HuH-7.5 (cell line): ENCODE results near the gene PCED1B.
A peak's percentile ranks its signal among the peaks of the same experiment; 100 is the strongest.

ENCODE experiments used
- DNase-seq: peaks from one replicate; pipeline ENCODE4 v3.0.0; 2011; ENCODE audit warnings: low spot score

PCED1B gene

DNA sequence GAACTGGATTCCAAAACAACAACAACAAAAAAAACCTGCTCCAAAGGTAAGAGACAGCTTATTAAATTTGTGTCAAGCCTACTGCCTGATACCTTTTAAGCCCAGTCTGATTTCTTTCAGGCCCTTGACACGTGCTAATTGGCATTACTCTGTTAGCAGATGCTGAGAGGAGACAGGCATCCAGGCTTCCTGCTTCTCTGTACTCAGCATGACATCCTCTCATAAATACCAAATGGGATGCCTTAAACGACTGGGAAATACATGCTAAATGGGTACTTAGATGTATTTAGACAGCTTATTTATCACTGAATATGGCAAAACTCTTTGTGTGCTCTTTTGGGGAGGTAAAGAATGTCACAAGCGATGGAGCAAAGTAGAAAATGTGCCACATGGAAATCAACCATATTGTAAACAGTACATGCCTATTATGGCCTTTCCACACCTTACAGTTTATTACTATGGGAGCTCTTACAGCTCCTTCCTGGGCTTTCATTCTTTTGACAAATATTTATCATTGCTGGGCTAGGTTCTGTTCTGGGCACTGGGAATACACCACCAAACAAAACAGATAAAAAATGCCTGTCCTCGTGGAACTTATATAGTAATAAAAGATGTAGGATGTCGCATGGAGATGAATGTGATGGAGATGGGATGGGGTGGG lies 11.5 kb upstream of the PCED1B start:
- DNase-seq = no peak

DNA sequence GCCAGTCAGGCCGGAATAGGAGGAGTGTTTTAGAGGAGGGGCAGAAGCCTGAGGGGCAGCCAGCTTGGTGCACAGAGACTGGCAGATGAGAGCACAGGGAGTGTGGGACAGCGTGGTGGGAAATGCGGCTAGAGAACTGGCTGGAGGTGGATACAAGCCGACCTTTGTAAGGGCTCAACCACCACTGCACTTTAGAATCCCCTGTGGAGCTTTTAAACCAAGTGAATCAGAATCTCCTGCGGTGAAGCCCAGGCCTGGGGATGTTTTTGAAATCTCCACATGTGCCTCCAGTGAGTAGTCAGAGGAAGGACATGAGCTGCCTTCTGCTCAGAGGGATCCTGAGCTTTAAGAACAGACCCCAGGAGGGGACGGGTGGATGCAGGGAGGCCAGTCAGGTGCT lies 10.9 kb upstream of the PCED1B start:
- DNase-seq = no peak

DNA sequence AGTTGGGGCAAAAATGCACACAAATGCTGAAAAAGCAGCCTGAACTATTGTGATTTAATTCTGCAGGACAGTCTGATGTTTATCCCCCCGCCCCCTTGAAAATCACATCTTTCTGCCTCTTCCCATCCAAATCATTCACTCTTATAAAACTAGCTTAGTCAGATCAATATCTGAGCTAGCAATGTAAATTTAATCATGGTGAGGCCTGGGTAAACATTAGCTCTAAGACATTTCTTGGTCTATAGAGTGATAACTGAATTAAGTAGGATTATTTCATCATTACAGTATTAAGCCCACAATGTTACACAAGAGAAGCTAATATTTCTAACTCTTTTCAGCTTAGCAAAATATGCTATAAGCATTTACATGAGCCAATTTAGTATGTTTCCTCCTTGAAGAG lies 9.1 kb upstream of the PCED1B start:
- DNase-seq = no peak

DNA sequence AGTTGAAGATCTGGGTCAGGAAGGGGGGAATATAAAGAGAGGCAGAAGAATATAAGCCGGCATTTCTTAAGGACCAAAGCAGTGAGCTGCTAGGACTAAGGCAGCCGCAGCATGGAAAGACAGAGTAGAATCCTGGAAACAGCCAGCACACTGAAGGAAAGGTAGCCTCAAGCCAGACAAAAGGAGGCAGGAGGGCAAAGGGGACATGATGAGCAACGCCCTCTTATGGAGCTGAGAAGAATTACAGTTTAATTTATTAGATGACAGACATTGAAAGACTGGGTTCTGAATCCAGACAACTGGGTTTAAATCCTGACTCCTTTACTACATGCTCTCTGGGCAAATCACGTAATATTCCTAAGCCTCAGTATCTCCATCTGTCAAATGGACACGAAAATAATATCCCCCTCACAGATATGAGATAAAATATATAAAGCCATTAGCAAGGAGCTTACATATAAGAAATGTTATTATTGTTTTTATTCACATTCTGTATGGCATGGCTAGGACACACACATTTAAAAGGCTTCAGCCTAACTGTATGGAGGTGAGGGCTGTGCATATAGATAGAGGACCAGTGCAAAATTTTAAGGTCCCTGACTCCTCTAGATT lies 8.1 kb upstream of the PCED1B start:
- DNase-seq = no peak

DNA sequence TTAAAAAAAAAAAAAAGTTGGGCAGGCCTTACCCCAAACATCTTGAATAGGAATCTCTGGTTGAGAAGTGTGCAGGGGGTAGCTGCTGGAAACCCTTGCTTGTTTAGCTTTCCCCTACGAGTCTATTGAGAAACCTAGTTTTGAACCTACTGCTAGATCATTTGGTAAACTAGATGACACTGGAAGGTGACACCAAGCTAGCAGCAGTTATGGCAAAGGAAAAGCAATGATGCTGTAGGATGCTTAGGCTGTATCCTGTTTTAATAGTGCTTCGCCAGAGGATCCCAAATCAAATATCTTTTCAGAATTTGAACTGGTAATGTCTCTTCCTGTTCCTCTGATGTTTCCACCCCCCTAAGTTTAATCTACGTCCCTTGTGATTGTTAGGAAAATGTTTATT lies 5.5 kb upstream of the PCED1B start:
- no peak for DNase-seq

DNA sequence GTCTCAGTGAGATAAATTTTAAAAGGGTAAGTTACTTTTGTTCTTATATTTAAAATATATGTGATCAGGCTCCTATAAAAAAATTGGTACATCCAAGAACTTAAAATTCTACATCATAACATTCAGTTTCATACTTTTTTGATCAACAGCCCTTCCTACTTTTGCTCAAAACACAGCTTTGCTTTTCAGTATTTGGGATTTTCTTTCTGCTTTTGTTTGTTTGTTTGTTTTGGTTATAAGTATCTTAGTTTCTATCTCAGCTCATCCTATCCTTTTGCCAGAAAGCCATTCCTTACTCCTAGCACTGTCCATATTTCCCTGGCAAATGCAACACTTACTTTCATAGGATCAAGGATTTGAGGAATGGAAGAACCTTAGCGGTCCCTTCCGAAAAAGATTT lies 4.7 kb upstream of the PCED1B start:
- DNase-seq = no peak

DNA sequence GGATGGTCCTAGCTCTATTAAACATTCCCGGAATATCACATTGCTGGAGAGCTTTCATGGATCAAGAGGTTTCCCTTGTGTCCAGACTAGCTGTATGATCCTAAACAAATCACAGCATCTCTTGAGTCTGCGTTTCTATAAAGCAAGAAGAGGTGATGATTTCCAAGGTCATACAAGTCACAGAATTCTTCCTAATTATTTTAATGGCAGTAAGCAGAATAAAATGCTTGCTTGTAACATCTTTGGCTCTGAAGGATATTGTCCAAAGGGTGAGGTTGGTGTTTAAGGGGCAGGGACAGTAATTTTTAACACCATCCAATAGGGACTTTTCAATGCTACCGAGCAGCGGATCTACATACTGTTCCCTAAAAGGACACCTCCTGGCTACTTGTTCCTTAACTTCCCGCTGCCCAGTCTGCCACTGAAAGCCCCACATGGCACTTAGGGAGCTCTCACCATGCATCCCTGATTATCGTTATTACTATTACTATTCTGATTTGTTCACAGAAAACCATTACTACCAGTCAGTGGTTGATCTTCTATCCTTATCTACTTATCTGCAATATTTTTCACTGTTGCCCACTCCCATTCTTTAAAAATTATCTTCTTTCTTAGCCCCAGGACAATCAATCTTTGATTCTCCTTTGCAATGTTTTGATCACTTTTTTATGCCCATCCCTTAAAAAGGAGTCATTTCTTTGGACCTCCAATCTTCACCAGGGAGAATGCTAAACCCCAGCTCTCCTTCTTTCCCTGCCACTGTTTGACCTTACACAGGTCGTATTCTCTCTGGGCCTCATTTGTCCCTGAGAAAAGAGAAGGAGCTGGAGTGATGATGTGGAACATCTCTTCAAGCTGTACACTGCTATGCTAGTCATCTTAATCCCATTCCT lies 4.0 kb upstream of the PCED1B start:
- no peak for DNase-seq

DNA sequence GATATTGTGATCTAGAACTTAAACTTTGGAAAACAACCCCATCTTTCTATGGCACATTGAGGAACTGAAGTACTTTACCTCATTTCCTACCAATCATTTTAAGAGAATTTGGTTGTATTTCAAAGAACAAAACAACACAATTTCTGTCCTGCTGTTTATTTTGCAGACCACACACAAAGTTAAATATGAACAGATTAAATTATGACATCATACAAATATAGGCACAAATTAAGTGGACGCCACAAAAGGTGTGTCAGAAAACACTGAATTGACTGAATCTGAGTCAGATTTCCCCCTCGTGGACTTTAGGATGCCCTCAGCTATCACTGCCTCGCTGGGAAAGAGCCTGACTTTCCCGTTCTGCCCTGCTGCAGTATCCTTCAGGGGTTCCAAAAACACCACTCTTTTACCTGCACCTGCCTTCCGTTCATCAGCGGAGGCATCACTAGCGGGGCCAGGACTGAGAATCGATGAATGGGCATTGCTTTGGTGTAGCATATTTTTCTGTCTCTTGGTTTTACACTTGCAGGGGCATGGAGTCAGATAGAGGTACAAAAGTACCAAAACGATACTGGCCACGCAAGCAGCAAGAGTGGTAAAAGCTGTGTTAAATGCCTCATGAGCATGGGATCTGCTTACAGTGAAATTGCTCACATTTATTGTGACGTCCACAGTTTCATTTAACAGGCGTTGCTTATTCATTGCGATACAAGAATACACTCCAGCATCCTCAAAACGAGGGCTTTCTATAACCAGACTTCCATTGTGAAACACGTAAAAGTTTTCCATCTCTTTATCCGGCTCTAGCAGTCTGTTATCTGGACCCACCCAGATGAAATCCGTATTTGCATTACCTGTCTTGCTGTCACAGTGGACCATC lies 2.0 kb upstream of the PCED1B start:
- DNase-seq = no peak

DNA sequence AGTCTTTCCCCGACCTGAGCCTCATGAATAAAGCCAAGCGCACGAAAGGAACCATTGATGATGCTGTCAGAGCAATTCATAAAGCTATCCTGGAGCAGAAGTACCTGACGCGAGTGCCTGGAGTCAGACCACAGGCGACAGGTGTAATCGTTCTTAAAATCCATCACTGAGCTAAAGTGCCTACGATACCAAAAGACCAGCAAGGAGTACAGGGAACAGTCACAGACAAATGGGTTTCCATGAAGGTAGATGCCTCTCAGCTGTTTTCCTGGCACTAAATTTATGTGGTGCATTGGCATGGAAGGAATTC lies 1.4 kb upstream of the PCED1B start:
- no peak for DNase-seq

DNA sequence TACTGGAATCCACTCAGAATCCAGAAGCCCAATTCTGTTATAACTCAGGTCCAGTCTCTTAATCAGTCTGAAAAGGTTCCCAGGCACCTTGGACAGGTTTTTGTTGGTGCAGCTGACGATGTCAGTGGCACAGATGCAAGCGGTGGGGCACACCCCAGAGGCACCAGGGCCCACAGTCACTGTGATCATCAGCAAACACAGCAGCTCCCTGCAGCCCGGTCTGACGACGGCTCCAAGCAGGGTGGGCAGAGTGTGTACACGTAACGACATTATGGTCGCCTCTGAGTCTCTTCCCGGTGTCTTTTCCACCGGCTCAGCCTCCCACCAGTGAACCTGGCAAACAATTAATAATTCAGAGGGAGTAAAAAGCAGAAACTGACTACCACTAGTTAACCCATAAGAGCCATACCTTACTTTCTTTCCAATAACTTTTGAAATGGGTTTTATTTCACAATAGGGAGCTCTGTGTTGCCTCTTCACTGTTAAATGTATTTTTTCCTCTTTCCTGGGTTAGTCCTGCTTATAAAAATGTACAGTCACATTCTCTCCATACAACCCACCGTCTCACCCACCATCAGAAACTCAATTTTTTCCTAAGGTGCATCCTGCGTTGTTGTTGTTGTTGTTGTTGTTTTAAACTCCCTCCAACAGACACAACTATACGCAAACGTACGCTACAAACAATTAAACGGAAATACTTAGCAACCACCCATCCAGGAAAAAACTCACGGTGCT lies 521 bp upstream of the PCED1B start:
- peak; percentile 77 for DNase-seq

DNA sequence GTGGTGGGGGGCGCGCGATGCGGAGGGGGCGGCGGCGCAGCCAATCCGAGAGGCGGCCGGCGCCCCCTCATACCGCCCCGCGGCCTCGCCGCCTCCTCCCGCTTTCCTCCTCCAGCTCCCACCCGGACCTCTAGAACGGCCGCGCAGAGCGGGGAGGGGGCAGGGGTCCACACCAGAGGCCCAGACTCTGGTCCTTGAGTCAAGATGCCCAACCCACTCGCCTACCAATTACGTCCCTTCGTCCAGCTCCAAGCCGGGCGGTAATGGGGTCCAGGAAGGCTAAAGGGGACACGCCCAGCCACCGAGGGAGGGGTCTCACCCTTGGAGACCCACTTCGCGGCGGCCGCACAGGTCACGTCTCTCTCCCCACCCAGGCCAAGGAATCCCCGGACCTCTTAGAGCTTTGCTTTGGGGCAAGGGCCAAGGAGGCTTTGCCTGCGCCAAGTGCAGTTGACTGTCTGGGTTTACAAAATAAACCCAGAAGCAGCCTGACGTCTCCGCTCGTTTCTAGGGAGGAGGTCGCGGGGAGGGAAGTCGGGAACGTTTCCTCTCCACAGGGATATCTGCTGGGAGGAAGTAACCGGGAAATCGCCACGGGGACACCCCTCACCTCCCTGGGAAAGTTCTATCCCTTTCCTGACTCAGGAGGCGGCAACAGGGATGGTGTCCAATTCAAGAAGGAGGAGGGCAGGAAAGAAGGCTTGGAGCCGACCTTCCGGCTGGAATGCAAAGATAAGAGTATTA lies 732 bp downstream of the PCED1B start:
- peak; percentile 66 for DNase-seq

DNA sequence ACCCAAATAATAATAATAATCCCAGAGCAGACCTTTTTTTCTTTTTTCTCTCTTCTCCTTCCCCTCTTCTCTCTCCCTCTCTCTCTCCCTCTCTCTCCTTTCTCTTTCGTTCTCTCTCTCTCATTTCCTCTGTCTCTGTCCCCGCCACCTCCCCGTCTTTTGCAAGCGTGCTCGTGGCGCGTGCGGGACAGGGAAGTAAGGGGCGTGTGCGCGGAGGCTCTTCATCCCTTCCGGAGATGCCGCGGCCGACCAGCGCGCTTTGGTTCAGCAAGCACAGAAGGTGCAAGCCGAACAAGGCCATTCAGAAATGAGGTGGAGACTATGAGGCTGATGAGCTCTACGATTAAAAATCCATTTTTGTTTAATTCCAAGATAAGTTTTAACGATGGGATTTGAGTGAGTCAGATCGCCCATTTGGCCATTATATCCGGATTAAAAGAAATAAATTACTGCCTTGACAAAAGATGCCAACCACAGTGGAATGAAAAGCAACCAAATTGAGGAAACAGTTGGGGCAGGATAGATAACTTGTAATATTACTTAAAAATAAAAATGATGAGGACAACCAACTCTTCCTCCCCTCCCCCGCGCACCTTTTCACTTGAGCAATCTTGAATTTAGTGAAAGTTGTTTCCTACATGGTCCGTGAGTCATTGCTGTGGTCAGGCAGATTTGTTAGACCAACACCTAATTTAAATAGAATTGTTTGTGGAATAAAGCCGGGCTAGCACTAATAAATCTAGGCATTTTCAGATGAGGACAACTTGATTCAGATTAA lies 1.5 kb downstream of the PCED1B start:
- DNase-seq = peak; percentile 56

DNA sequence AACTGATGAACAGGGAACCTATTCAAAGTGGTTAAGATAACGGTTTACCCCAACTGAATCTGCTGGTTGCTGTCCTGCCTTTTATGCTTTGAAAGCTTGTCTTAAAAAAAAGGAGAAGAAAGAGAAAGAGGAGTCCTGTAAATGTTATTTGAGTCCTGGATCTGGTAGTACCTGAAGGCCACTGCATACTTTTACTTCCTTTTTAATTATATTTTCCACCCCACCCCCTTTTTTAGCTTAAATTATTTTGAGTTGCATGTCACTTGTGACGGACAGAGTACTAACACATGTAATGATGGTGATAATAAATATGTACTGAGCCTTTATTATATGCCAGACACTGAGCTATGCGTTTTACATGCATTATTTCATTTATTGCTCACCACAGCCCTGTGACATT lies 2.9 kb downstream of the PCED1B start:
- no peak for DNase-seq

DNA sequence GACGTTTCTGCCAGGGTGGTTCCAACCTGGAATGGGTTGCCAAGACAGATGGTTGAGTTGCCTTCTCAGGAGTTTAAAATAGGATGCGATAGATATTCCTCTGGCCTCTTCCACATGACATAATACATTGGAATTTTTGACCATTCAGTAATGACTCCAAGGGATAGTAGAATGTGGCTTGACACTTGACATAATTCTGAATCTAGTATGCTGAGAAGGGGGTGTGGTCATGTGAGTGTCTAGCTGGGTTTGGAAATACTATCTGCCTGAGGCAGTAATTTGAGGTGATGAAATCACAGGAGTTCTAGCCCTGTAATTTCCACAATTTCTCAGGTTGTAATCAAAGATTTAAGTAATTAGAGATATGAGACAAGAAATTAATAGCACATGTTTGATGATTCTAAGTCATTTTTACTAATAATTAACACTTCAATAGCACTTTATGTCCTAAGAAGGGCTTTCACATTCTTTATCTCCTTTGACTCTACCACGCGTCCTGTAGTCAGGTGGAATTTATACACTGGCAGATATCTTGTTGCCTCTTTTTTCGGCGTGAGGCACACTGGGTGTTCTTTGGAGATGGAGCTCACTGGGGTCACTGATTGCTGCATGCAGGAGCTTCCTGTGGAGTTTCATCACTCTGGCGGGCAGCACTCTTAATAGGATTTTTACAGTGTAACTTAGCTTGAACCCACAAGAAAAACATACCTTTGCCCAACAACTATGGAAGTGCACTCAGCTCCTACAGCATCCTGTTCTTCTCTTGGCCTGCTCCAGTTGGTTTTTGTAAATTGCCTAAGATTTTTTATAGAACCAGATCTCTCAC lies 3.6 kb downstream of the PCED1B start:
- DNase-seq = no peak

DNA sequence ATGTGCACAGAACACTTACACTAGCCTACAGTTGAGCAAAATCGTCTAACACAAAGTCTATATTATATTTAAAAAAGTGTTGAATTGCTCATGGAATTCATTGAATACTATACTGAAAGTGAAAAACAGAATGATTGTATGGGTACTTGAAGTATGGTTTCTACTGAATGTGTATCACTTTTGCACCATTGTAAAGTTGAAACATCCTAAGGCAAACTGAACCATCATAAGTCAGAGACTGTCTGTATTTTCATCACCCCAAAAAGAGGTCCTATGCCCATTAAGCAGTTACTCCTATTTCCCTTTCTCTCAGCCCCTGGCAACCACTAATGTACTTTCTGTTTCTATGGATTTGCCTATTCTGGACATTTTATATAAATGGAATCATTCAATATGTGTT lies 4.8 kb downstream of the PCED1B start:
- no peak for DNase-seq

DNA sequence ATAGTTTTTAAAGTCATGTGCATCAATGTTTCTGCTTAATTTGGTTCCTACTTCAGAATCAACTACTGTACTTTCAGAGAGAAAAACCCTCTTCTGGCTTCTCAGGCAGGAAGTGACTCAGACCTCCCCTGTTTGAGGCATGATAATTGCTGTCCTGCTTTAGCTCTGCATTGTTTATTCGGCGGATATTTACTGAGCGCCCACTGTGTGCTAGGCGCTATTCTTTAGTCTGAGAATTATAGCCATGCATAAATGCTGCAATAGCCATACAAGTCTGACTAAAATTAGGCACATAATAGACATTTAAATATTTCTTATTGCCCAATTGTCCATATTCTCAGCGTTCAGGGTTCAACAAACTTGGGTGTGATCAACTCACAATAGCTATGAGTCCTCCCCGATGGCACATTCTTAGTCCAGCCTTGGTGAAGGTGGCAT lies 6.4 kb downstream of the PCED1B start:
- no peak for DNase-seq

DNA sequence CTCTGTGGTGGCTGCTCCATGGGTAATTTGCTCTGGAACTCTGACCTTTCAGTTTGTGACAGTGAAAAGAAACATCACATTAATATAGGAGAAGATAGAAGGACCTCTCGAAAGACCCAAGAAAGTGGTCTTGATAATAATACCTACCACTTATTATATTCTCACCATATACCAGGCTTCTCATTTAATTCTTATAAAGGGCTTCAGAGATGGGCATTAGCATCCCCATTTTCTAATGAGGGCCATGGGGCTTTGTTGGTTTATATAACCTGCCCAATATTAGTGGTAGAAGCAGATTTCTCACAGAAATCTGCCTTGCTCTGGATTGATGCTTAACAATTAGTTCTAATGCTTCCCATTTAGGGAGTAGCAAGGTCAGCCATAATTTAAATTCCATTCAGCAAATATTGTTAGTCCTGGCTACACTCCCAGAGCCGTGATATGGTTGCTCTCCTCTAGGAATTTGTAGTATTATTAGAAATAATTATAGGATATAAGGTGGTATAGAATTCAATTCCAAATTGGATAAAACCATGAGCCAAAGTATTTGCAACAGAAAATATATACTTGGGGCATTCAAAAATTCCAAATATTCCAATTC lies 7.8 kb downstream of the PCED1B start:
- no peak for DNase-seq

DNA sequence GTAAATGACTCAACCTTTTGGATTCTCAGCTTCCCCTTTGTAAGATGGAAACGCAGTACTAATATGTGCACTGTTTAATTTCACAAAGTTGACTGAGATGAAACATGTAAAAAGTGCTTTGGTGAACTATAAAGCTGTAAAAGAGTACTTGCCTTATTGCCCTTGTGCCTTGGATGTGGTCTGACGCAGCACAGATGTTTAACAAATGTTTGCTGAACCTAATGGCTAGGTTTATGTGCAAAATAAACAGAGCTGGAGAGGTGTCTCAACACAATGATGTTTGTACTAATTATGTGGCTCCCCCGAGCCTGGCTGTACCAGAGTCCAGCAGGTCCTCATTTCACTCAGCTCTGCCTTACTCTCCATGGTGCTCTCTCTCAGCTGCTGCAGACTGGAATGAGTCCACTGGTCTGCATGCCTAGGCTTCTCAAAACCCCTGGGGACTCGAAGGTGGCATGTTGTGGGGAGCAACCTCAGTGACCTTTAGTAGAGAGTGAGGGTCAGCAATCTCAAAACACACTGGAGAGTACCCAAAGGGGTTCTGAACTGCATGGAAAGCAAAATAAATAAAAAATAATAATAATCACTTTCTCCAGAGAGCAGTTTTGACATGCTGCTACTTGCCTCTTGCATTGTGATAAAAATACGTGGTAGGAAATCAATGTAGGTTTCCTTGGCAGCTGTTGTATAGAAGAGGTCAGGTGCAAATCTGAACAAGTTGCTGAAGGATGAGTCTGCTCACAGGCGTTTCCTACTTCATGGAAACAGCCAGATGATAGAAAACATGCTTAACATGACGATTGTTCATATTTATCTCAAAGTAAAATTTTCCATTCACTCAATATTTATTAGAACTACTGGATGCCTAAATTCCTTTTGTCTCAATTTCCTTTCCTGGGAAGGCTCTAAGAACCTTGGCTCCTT lies 8.9 kb downstream of the PCED1B start:
- peak; percentile 41 for DNase-seq
